ENCODE measurements around the gene ARF3. TPM values are rescaled to one million over a fixed set of nuclear protein-coding genes. Genes with fewer than 3 reads are reported as not detected.
A peak's percentile ranks its signal among the peaks of the same experiment; 100 is the strongest.

Gene ARF3
- total RNA-seq, 1 donor from 2014 or later, result 101 TPM

- no peak for TF ChIP-seq CTCF (IDR thresholded peaks at IDR 0.05; ENCODE audit: insufficient read depth, low read length, poor library complexity, severe bottlenecking)
- DNase-seq (ENCODE audit: low read depth), result no peak
- Histone ChIP-seq H3K27me3 (ENCODE audit: control insufficient read depth, insufficient read depth, low read length) (no peaks in the 10 kb centered on the region), H3K36me3 (ENCODE audit: control insufficient read depth, insufficient read depth, low read length) (no peaks in the 10 kb centered on the region), H3K4me3 (ENCODE audit: low read depth, low read length) (no peak overlapping the region)
Measured at GRCh38 chr12:48903363-48903981, 53.8 kb downstream of the ARF3 start.

GRCh38 chr12:48901278-48901677, 56.0 kb downstream of the ARF3 start:
- no peak for TF ChIP-seq CTCF (IDR thresholded peaks at IDR 0.05; ENCODE audit: insufficient read depth, low read length, poor library complexity, severe bottlenecking)
- H3K27me3 ChIP-seq (ENCODE audit: control insufficient read depth, insufficient read depth, low read length), result no peaks in the 10 kb centered on the region
- H3K4me3 ChIP-seq (ENCODE audit: low read depth, low read length), result no peak overlapping the region
- no peaks in the 10 kb centered on the region for H3K36me3 ChIP-seq (ENCODE audit: control insufficient read depth, insufficient read depth, low read length)
- no peak for DNase-seq (ENCODE audit: low read depth)

GRCh38 chr12:48899651-48900050, 57.6 kb downstream of the ARF3 start:
- Histone ChIP-seq H3K27me3 (ENCODE audit: control insufficient read depth, insufficient read depth, low read length) (no peaks in the 10 kb centered on the region), H3K4me3 (ENCODE audit: low read depth, low read length) (no peak overlapping the region), H3K36me3 (ENCODE audit: control insufficient read depth, insufficient read depth, low read length) (no peaks in the 10 kb centered on the region)
- no peak for DNase-seq (ENCODE audit: low read depth)
- no peak for TF ChIP-seq CTCF (IDR thresholded peaks at IDR 0.05; ENCODE audit: insufficient read depth, low read length, poor library complexity, severe bottlenecking)

GRCh38 chr12:48894271-48894670, 63.0 kb downstream of the ARF3 start:
- DNase-seq (ENCODE audit: low read depth), result no peak
- Histone ChIP-seq H3K27me3 (ENCODE audit: control insufficient read depth, insufficient read depth, low read length) (peaks cover 9% of the 10 kb centered on the region), H3K36me3 (ENCODE audit: control insufficient read depth, insufficient read depth, low read length) (no peaks in the 10 kb centered on the region), H3K4me3 (ENCODE audit: low read depth, low read length) (no peak overlapping the region)
- TF ChIP-seq CTCF (IDR thresholded peaks at IDR 0.05; ENCODE audit: insufficient read depth, low read length, poor library complexity, severe bottlenecking), result no peak

GRCh38 chr12:48890657-48891418, 66.4 kb downstream of the ARF3 start:
- DNase-seq (ENCODE audit: low read depth), result no peak
- peak overlapping the region; percentile 4 for H3K4me3 ChIP-seq (ENCODE audit: low read depth, low read length)
- peak; percentile 92 for TF ChIP-seq CTCF (IDR thresholded peaks at IDR 0.05; ENCODE audit: insufficient read depth, low read length, poor library complexity, severe bottlenecking)
- peaks cover 9% of the 10 kb centered on the region for H3K27me3 ChIP-seq (ENCODE audit: control insufficient read depth, insufficient read depth, low read length)
- no peaks in the 10 kb centered on the region for H3K36me3 ChIP-seq (ENCODE audit: control insufficient read depth, insufficient read depth, low read length)

Measured in kidney epithelial cell (primary cell).